Mammary epithelial cell (primary cell): ENCODE measurements around the gene TMEM72.

Source experiments
- CTCF ChIP-seq, 2 donors: IDR thresholded peaks in 1 of 2; conservative IDR thresholded peaks in 1 of 2; 2 replicates each; pipeline ENCODE4 v1.5.1; 2011 to 2012; ENCODE audit warnings: inconsistent platforms in 2 of 2, low read length in 2 of 2, mild to moderate bottlenecking in 2 of 2, control low read depth in 1 of 2, low read depth in 1 of 2; ENCODE audit not compliant: insufficient read depth in 1 of 2; ENCODE audit errors: extremely low read depth in 1 of 2
- EZH2 ChIP-seq: IDR thresholded peaks from 2 replicates; pipeline ENCODE4 v1.6.1; 2012; ENCODE audit warnings: low read length, inconsistent platforms, borderline replicate concordance

GRCh38 chr10:44874166-44874565, 37.0 kb upstream of the TMEM72 start:
- TF ChIP-seq CTCF (conservative IDR thresholded peaks at IDR 0.05 in 1 of 2, IDR thresholded peaks at IDR 0.05 in 1 of 2; ENCODE audit: extremely low read depth in 1 of 2, insufficient read depth in 1 of 2, low read depth in 1 of 2, low read length in 2 of 2) (no peak), EZH2 (no peak)
